Left kidney (tissue), 2 donors: Measurements from ENCODE around the gene NAGK. TPM values are rescaled to one million over a fixed set of nuclear protein-coding genes. Genes with fewer than 3 reads are reported as not detected.
"Not testable (repeated sequence)": the region's sequence is repeated elsewhere in the genome, so short reads cannot be mapped to it uniquely, and the experiment has no call there.

Experiments used
- DNase-seq: peaks from one replicate; pipeline ENCODE4 v3.0.0-alpha.2; 2013
- polyA plus RNA-seq: library from polyadenylated mRNA; unstranded; fragments of 120-200 nt; gene quantifications from one replicate; pipeline ENCODE4 v1.2.1, GENCODE V29; 2013; ENCODE audit not compliant: insufficient read length

NAGK gene
- polyA plus RNA-seq, 1 donor = 93.5 TPM

- DNase-seq = no peak
These were observed 3.5 kb upstream of the NAGK start for GRCh38 chr2:71064754-71065621.

GRCh38 chr2:71066856-71067255, 1.6 kb upstream of the NAGK start:
- no peak for DNase-seq

- peak; percentile 22 for DNase-seq
These were observed 756 bp upstream of the NAGK start for GRCh38 chr2:71067567-71068217.

- no peak for DNase-seq
These were observed 928 bp downstream of the NAGK start for GRCh38 chr2:71069376-71069775.

GRCh38 chr2:71070294-71071093, 2.0 kb downstream of the NAGK start:
- DNase-seq = no peak

GRCh38 chr2:71071681-71072398, 3.4 kb downstream of the NAGK start:
- no peak for DNase-seq

GRCh38 chr2:71072492-71072891, 4.0 kb downstream of the NAGK start:
- no peak for DNase-seq

- no peak for DNase-seq
These were observed 5.0 kb downstream of the NAGK start for GRCh38 chr2:71073475-71073874.

GRCh38 chr2:71074893-71075395, 6.5 kb downstream of the NAGK start:
- DNase-seq = no peak

GRCh38 chr2:71078624-71079023, 10.2 kb downstream of the NAGK start:
- no peak for DNase-seq

- DNase-seq = no peak
These were observed 14.2 kb downstream of the NAGK start for GRCh38 chr2:71082402-71083252.

GRCh38 chr2:71083297-71083696, 14.8 kb downstream of the NAGK start:
- DNase-seq = not testable (repeated sequence)

GRCh38 chr2:71083752-71084312, 15.4 kb downstream of the NAGK start:
- DNase-seq = not testable (repeated sequence)

- not testable (repeated sequence) for DNase-seq
These were observed 17.0 kb downstream of the NAGK start for GRCh38 chr2:71085325-71086003.

- not testable (repeated sequence) for DNase-seq
These were observed 21.0 kb downstream of the NAGK start for GRCh38 chr2:71089475-71089874.

GRCh38 chr2:71091808-71092207, 23.4 kb downstream of the NAGK start:
- DNase-seq = not testable (repeated sequence)

- DNase-seq = not testable (repeated sequence)
These were observed 24.2 kb downstream of the NAGK start for GRCh38 chr2:71092491-71093260.

GRCh38 chr2:71100195-71100964, 31.9 kb downstream of the NAGK start:
- DNase-seq = peak; percentile 13
